K562 (cell line): ENCODE measurements around the gene KRT31. TPM values are rescaled to one million over a fixed set of nuclear protein-coding genes. Genes with fewer than 3 reads are reported as not detected.

Source experiments
- ATAC-seq: fragments of 200-7000 bp; cut with Tn5 transposase; 3 replicates; pipeline ENCODE4 v1.9.1; 2020; ENCODE audit warnings: moderate library complexity
- BruUV-seq: library from RNA; stranded (reverse); fragments of 400-500 nt; replicated peaks from 2 replicates; lab custom pipeline; 2021; lab: Mats Ljungman, UMichigan
- CTCF ChIA-PET: fragments of 300-600 bp; formaldehyde crosslinking; extraction: SDS; loops from one replicate; lab custom pipeline; 2021; ENCODE audit warnings: low intra/inter-chr PET ratio; lab: Yijun Ruan, JAX
- POLR2A ChIA-PET: fragments of 300-600, 350-650 bp; sonication (Branson Sonifier 250); formaldehyde crosslinking; extraction: SDS; loops from one replicate; lab custom pipeline; 2021; ENCODE audit warnings: antibody characterized with exemption, inconsistent platforms; lab: Yijun Ruan, JAX
- DNase-seq, 4 experiments: peaks; one replicate each; pipeline versions ENCODE4 v3.0.0 to v3.0.0-alpha.2; 2011 to 2018; ENCODE audit warnings: low spot score in 3 of 4, mixed read lengths in 3 of 4; ENCODE audit errors: extremely low read depth in 1 of 4
- FAIRE-seq: peaks from 2 replicates; lab custom pipeline; 2011; peaks lifted over from hg19 to GRCh38; lab: Jason Lieb, UNC
- H2AFZ ChIP-seq: 2 replicates; pipeline ENCODE4 v1.6.0; 2011; ENCODE audit warnings: low read depth, low read length, control low read depth, inconsistent platforms
- H3K27ac ChIP-seq: fragments of 200-600 bp; 3 replicates; pipeline ENCODE4 v1.8.0; 2011; ENCODE audit warnings: low read depth, mild to moderate bottlenecking, control low read depth, inconsistent platforms, low read length, moderate library complexity, mixed read lengths; ENCODE audit errors: extremely low read depth
- H3K27me3 ChIP-seq, 2 experiments: fragments of 300-600 bp in 1 of 2; 2 replicates in 1 of 2; 3 replicates in 1 of 2; pipeline versions ENCODE4 v1.6.0 to v1.8.0; 2011; ENCODE audit warnings: inconsistent platforms in 2 of 2, low read length in 2 of 2, mild to moderate bottlenecking in 1 of 2, mixed read lengths in 1 of 2, moderate library complexity in 1 of 2; ENCODE audit not compliant: control insufficient read depth in 2 of 2, insufficient read depth in 2 of 2
- H3K36me3 ChIP-seq: fragments of 300-600 bp; 3 replicates; pipeline ENCODE4 v1.8.0; 2011; ENCODE audit warnings: mild to moderate bottlenecking, low read length, inconsistent platforms; ENCODE audit not compliant: control insufficient read depth, insufficient read depth
- H3K4me1 ChIP-seq, 2 experiments: fragments of 200-600 bp in 1 of 2; replicated peaks in 1 of 2; 2 replicates in 1 of 2; 3 replicates in 1 of 2; pipeline versions ENCODE4 v1.5.1 to v1.8.0; 2011; ENCODE audit warnings: inconsistent platforms in 2 of 2, low read length in 2 of 2, mild to moderate bottlenecking in 1 of 2, mixed read lengths in 1 of 2, moderate library complexity in 1 of 2; ENCODE audit not compliant: control insufficient read depth in 2 of 2, insufficient read depth in 2 of 2
- H3K4me2 ChIP-seq: 2 replicates; pipeline ENCODE4 v1.6.1; 2011; ENCODE audit warnings: low read length, control low read depth, inconsistent platforms, mixed read lengths; ENCODE audit not compliant: insufficient read depth
- H3K4me3 ChIP-seq: fragments of 200-600 bp; sonication (generic), shearing (Covaris generic); 2 replicates; pipeline ENCODE4 v1.5.1; 2016; ENCODE audit warnings: control low read depth, inconsistent platforms
- H3K79me2 ChIP-seq: fragments of 200-600 bp; 3 replicates; pipeline ENCODE4 v1.8.0; 2011; ENCODE audit warnings: low read length, inconsistent platforms; ENCODE audit not compliant: control insufficient read depth, insufficient read depth
- H3K9ac ChIP-seq, 2 experiments: 2 replicates each; pipeline versions ENCODE4 v1.6.0 to v1.6.1; 2011; ENCODE audit warnings: low read depth in 2 of 2, low read length in 2 of 2, control low read depth in 1 of 2, inconsistent platforms in 1 of 2, mild to moderate bottlenecking in 1 of 2, mixed read lengths in 1 of 2; ENCODE audit not compliant: insufficient read depth in 1 of 2
- H3K9me1 ChIP-seq: one replicate; pipeline ENCODE4 v1.6.0; 2011; ENCODE audit warnings: inconsistent platforms, mild to moderate bottlenecking, low read length, moderate library complexity; ENCODE audit not compliant: control insufficient read depth, insufficient read depth
- H3K9me3 ChIP-seq: replicated peaks from 2 replicates; pipeline ENCODE4 v1.5.1; 2011; ENCODE audit warnings: low read depth, low read length, inconsistent platforms; ENCODE audit not compliant: control insufficient read depth, insufficient read depth
- H4K20me1 ChIP-seq: replicated peaks from 2 replicates; pipeline ENCODE4 v1.6.1; 2011; ENCODE audit warnings: low read length, inconsistent platforms, mixed read lengths; ENCODE audit not compliant: control insufficient read depth, insufficient read depth
- FUS ChIP-seq: fragments of 200-400 bp; formaldehyde crosslinking; optimal IDR thresholded peaks from 2 replicates; pipeline ENCODE3; 2017; ENCODE audit warnings: low read depth, low read length
- REST ChIP-seq, 2 experiments: fragments of 450-650 bp; formaldehyde crosslinking in 1 of 2; IDR thresholded peaks; 2 replicates each; pipeline versions ENCODE4 v1.4.0 to v1.6.1; 2014 to 2020; ENCODE audit warnings: mild to moderate bottlenecking in 2 of 2, borderline replicate concordance in 1 of 2, low read depth in 1 of 2
- SNAPC5 ChIP-seq: fragments of 250-450 bp; sonication (Bioruptor Pico); IDR thresholded peaks from 2 replicates; pipeline ENCODE4 v1.8.0; 2021; ENCODE audit warnings: moderate library complexity, mild to moderate bottlenecking, inconsistent platforms
- SREBF1 ChIP-seq: fragments of 150-350 bp; IDR thresholded peaks from 2 replicates; pipeline ENCODE4 v1.6.1; 2014; ENCODE audit warnings: antibody characterized with exemption, low read depth, low read length, borderline replicate concordance
- XRCC5 ChIP-seq: fragments of 200-400 bp; formaldehyde crosslinking; IDR thresholded peaks from 2 replicates; pipeline ENCODE4 v1.6.1; 2017; ENCODE audit warnings: low read depth, mild to moderate bottlenecking, low read length
- ZNF589 ChIP-seq: fragments of 200-800 bp; sonication (Bioruptor generic); IDR thresholded peaks from 2 replicates; pipeline ENCODE4 v1.6.1; 2016; ENCODE audit warnings: low read depth, missing genetic modification characterization, missing compliant biosample characterization
- WGBS: fragments of 100-300 bp; shearing (Covaris generic); methylation state at CpG from one replicate; pipeline ENCODE4 v1.1.6; 2016; ENCODE audit warnings: low coverage, mixed read lengths; ENCODE audit not compliant: insufficient coverage; ENCODE audit errors: missing lambda C conversion rate; 5-methylcytosine and 5-hydroxymethylcytosine counted together
- in situ Hi-C: fragments of 300-500 bp; cut with MboI; formaldehyde crosslinking; loops from 4 replicates; pipeline ENCODE4 v1.15.0; 2018; ENCODE audit warnings: inconsistent platforms, mixed read lengths
- intact Hi-C: fragments of 100-400 bp; cut with micrococcal nuclease; formaldehyde crosslinking; loops from 2 replicates; pipeline ENCODE4 v1.14.2; 2022
- polyA plus RNA-seq, 8 experiments: library from polyadenylated mRNA; depleted of rRNA in 4 of 8; stranded (reverse) in 5 of 8; unstranded in 3 of 8; fragments of >200 nt; fragmentation: Nextera tagmentation in 2 of 8; fragmentation: Illumina TruSeq in 1 of 8; extraction: Ambion mirVana in 2 of 8; extraction: Trizol in 1 of 8; gene quantifications; 2 replicates each; pipeline versions ENCODE4 v1.2.1 to v1.2.3, GENCODE V29; 2011 to 2014; ENCODE audit warnings: inconsistent platforms in 1 of 8, missing spikeins in 1 of 8
- total RNA-seq, 7 experiments: library from RNA; depleted of rRNA in 6 of 7; stranded (reverse); fragments of >200 nt in 6 of 7; fragmentation: Illumina TruSeq in 2 of 7; extraction: Trizol in 2 of 7; gene quantifications; 2 replicates each; pipeline versions ENCODE4 v1.2.1 to v1.2.3, GENCODE V29; 2011 to 2021; ENCODE audit warnings: low replicate concordance in 1 of 7

KRT31 gene
- total and polyA plus RNA-seq, 9 of the 15 experiments (the other 6 are each of a cell fraction or from before 2014, with no cell fraction given): not detected

GRCh38 chr17:41413353-41413957 is 16.0 kb upstream of the KRT31 start:
- ChIA-PET CTCF (no interaction called here), POLR2A (interaction anchor here (0.6 to 0.7 kb wide), 2 partner anchors 355 to 546 kb away, joined by 3 read pairs; no protein-coding TSS in a partner anchor)
- H3K9ac ChIP-seq: no peak overlapping the region
- no TSS peak for BruUV-seq
- no peak overlapping the region for H2AFZ ChIP-seq
- no peaks in the 10 kb centered on the region for H3K4me1 ChIP-seq
- intact Hi-C loops (no loop called here), in situ Hi-C loops (no loop called here)
- H4K20me1 ChIP-seq: no peaks in the 10 kb centered on the region
- no peaks in the 10 kb centered on the region for H3K9me1 ChIP-seq
- ATAC-seq: no peak
- no peak overlapping the region for H3K27ac ChIP-seq
- H3K4me2 ChIP-seq: no peak overlapping the region
- H3K9me3 ChIP-seq: no peaks in the 10 kb centered on the region
- no peaks in the 10 kb centered on the region for H3K36me3 ChIP-seq
- 0% methylated on average over 5 of the region's 5 CpGs for WGBS
- FAIRE-seq: no peak
- DNase-seq: no peak
- TF ChIP-seq ZNF589 (no peak), XRCC5 (no peak), REST (IDR thresholded peaks at IDR 0.05; ENCODE audit: borderline replicate concordance) (no peak), REST (CRISPR knock-in tag; IDR thresholded peaks at IDR 0.05; ENCODE audit: low read depth) (no peak), SNAPC5 (CRISPR knock-in tag) (no peak), SREBF1 (no peak), FUS (no peak)
- H3K79me2 ChIP-seq: no peaks in the 10 kb centered on the region
- no peak overlapping the region for H3K4me3 ChIP-seq
- H3K27me3 ChIP-seq: peaks cover 11 to 29% of the 10 kb centered on the region in 2 experiments; a peak in 3 of 5 replicates
